CD4-positive, alpha-beta T cell (primary cell): ENCODE data around the gene NUP188. TPM values are rescaled to one million over a fixed set of nuclear protein-coding genes. Genes with fewer than 3 reads are reported as not detected.
A peak's percentile ranks its signal among the peaks of the same experiment; 100 is the strongest.

ENCODE experiments used
- ATAC-seq: fragments of 200-7000 bp; cut with Tn5 transposase; one replicate; pipeline ENCODE4 v1.10.0; 2022; ENCODE audit warnings: mild to moderate bottlenecking; ENCODE audit not compliant: poor library complexity
- CTCF ChIA-PET: fragments of 350-600 bp; sonication (Branson Sonifier 250); formaldehyde crosslinking; loops from one replicate; lab custom pipeline; 2021; ENCODE audit warnings: antibody characterized with exemption, inconsistent platforms; lab: Charles Lee
- POLR2A ChIA-PET: fragments of 350-600 bp; sonication (Branson Sonifier 250); formaldehyde crosslinking; loops from one replicate; lab custom pipeline; 2021; ENCODE audit warnings: antibody characterized with exemption, inconsistent platforms; lab: Charles Lee
- DNase-seq, 14 experiments: peaks; one replicate each; pipeline ENCODE4 v3.0.0-alpha.2; 2013 to 2020; ENCODE audit warnings: mixed read lengths in 2 of 14
- H3K27ac ChIP-seq, 2 donors: one replicate each; pipeline versions ENCODE4 v1.5.1 to v1.7.0; 2013; ENCODE audit warnings: low read length in 2 of 2, low read depth in 1 of 2, mild to moderate bottlenecking in 1 of 2
- H3K27me3 ChIP-seq, 2 experiments: 1 replicate in 1 of 2; 2 replicates in 1 of 2; pipeline versions ENCODE4 v1.6.1 to v1.7.0; 2013; ENCODE audit warnings: low read length in 2 of 2, control low read depth in 1 of 2, mild to moderate bottlenecking in 1 of 2, moderate library complexity in 1 of 2; ENCODE audit not compliant: insufficient read depth in 2 of 2, control insufficient read depth in 1 of 2
- H3K36me3 ChIP-seq: one replicate; pipeline ENCODE4 v1.6.1; 2013; ENCODE audit warnings: low read length, control low read depth; ENCODE audit not compliant: insufficient read depth
- H3K4me1 ChIP-seq: one replicate; pipeline ENCODE4 v1.6.1; 2013; ENCODE audit warnings: low read length, control low read depth; ENCODE audit not compliant: insufficient read depth
- H3K4me3 ChIP-seq: one replicate; pipeline ENCODE4 v1.5.1; 2013; ENCODE audit warnings: mild to moderate bottlenecking, low read length, moderate library complexity
- H3K9me3 ChIP-seq, 2 experiments: 1 replicate in 1 of 2; 2 replicates in 1 of 2; pipeline versions ENCODE4 v1.6.1 to v1.7.0; 2013; ENCODE audit warnings: low read length in 2 of 2, mild to moderate bottlenecking in 2 of 2, control low read depth in 1 of 2, moderate library complexity in 1 of 2; ENCODE audit not compliant: control insufficient read depth in 1 of 2, insufficient read depth in 1 of 2
- H3K27ac Mint-ChIP-seq: one replicate; pipeline ENCODE4 v1.8.0; 2020; ENCODE audit warnings: mixed read lengths
- H3K27me3 Mint-ChIP-seq: one replicate; pipeline ENCODE4 v1.8.0; 2021; ENCODE audit warnings: mixed read lengths
- H3K36me3 Mint-ChIP-seq: one replicate; pipeline ENCODE4 v1.8.0; 2021; ENCODE audit warnings: low read depth, mixed read lengths
- H3K4me1 Mint-ChIP-seq: one replicate; pipeline ENCODE4 v1.8.0; 2021; ENCODE audit warnings: low read depth, mixed read lengths
- H3K4me3 Mint-ChIP-seq: one replicate; pipeline ENCODE4 v1.8.0; 2020; ENCODE audit warnings: mild to moderate bottlenecking, mixed read lengths
- H3K9me3 Mint-ChIP-seq: one replicate; pipeline ENCODE4 v1.8.0; 2020; ENCODE audit warnings: mixed read lengths
- CTCF ChIP-seq: fragments of 200-600 bp; IDR thresholded peaks from one replicate; pipeline ENCODE4 v1.8.0; 2022; ENCODE audit warnings: antibody characterized with exemption, mild to moderate bottlenecking
- intact Hi-C, 2 experiments: fragments of 100-400 bp; cut with DNase I in 1 of 2; cut with micrococcal nuclease in 1 of 2; formaldehyde crosslinking; loops; one replicate each; pipeline versions ENCODE4 v1.15.1 to v1.9.0; 2023 to 2025; cut with DNase I, micrococcal nuclease
- total RNA-seq, 174 experiments: library from RNA in 2 of 174; stranded (reverse) in 2 of 174; gene quantifications; one replicate each; pipeline ENCODE4 v1.2.3 and lab custom pipeline; 2021 to 2026

NUP188 gene
- total RNA-seq, 2 experiments from 2014 or later: 43.0 to 43.9 TPM

DNA sequence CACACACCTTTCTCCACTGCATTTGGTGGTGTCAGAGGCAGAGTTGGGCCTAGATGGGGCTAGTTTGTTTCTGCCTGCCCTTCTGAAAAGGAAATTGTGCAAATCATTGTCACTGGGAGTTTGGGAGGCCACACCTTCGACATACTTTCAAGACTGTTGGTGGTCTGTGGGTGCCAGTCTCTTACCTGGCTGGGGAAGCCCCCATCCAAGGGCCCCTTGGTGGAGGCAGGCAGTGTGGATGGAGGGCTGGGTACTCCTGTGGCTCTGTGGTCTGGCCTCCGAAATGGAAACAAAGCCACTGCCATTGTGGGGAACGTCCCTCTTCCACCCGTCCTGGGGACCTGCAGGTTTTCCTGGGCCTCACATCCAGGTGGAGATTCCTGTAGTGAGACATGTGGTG is 37.6 kb upstream of the NUP188 start:
- TF ChIP-seq CTCF: no peak
- Histone ChIP-seq H3K4me3 (no peak overlapping the region), H3K36me3 (peaks cover 77% of the 10 kb centered on the region), H3K4me1 (peaks cover 67% of the 10 kb centered on the region), H3K27ac (no peak overlapping the region), H3K9me3 (no peaks in the 10 kb centered on the region), H3K27me3 (no peaks in the 10 kb centered on the region)
- POLR2A ChIA-PET: no interaction called here
- ATAC-seq (no peak), DNase-seq (no peak)
- H3K27me3 Mint-ChIP-seq: no peaks in the 10 kb centered on the region
- H3K36me3 Mint-ChIP-seq: peaks cover 76% of the 10 kb centered on the region
- H3K27ac Mint-ChIP-seq: no peak overlapping the region
- intact Hi-C loops: no loop called here
- no peaks in the 10 kb centered on the region for H3K9me3 Mint-ChIP-seq
- H3K4me1 Mint-ChIP-seq: peaks cover 43% of the 10 kb centered on the region
- no peak overlapping the region for H3K4me3 Mint-ChIP-seq
- CTCF ChIA-PET: no interaction called here

DNA sequence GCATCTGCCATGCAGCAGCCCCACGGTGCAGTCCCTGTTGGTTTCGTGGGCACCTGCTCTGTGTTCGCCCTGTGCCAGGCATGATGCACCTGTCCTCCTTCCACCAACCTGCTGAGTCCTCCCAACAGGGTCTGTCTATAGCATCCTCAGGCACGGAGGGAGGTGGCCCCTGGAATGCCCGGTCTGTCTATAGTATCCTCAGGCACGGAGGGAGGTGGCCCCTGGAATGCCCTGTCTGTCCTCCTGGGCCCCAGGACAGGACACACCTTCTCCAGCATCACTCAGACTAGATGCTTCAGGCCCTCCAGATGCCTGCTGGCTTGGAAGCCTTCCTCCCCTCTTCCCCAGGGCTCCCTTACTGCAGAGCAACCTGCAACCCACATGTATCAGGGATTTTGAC is 36.6 kb upstream of the NUP188 start:
- no peak for TF ChIP-seq CTCF
- peaks cover 78% of the 10 kb centered on the region for H3K36me3 Mint-ChIP-seq
- intact Hi-C loops: no loop called here
- Histone ChIP-seq H3K4me1 (peaks cover 59% of the 10 kb centered on the region), H3K27ac (peak overlapping the region in 1 of 2 donors; percentile 10), H3K4me3 (no peak overlapping the region), H3K9me3 (no peaks in the 10 kb centered on the region), H3K36me3 (peaks cover 79% of the 10 kb centered on the region), H3K27me3 (no peaks in the 10 kb centered on the region)
- H3K9me3 Mint-ChIP-seq: no peaks in the 10 kb centered on the region
- no peaks in the 10 kb centered on the region for H3K27me3 Mint-ChIP-seq
- ATAC-seq (no peak), DNase-seq (no peak)
- peak overlapping the region; percentile 72 for H3K27ac Mint-ChIP-seq
- H3K4me1 Mint-ChIP-seq: peaks cover 40% of the 10 kb centered on the region
- POLR2A ChIA-PET: no interaction called here
- no peak overlapping the region for H3K4me3 Mint-ChIP-seq
- CTCF ChIA-PET: no interaction called here

- Mint-ChIP-seq H3K27ac (peak overlapping the region; percentile 72), H3K9me3 (no peaks in the 10 kb centered on the region), H3K4me1 (peaks cover 37% of the 10 kb centered on the region), H3K27me3 (no peaks in the 10 kb centered on the region), H3K4me3 (no peak overlapping the region), H3K36me3 (peaks cover 77% of the 10 kb centered on the region)
- ChIA-PET POLR2A (no interaction called here), CTCF (no interaction called here)
- Histone ChIP-seq H3K4me3 (no peak overlapping the region), H3K27ac (no peak overlapping the region), H3K4me1 (peaks cover 57% of the 10 kb centered on the region), H3K36me3 (peaks cover 84% of the 10 kb centered on the region), H3K27me3 (no peaks in the 10 kb centered on the region), H3K9me3 (no peaks in the 10 kb centered on the region)
- ATAC-seq (no peak), DNase-seq (no peak)
- intact Hi-C loops: no loop called here
- no peak for TF ChIP-seq CTCF
These were observed 35.9 kb upstream of the NUP188 start for GRCh38 chr9:128911529-128912035.
